AG09319 (cell line): ENCODE measurements around the gene GPHN.

ENCODE experiments used
- DNase-seq: peaks from one replicate; pipeline ENCODE4 v3.0.0-alpha.2; 2010; ENCODE audit warnings: low read depth; ENCODE audit errors: extremely low read depth
- TF ChIP-seq, protein P1 (sequence below): IDR thresholded peaks from 2 replicates; pipeline ENCODE4 v1.5.1; 2011; ENCODE audit warnings: low read depth, mild to moderate bottlenecking, inconsistent platforms, low read length, moderate library complexity

Gene GPHN

DNA sequence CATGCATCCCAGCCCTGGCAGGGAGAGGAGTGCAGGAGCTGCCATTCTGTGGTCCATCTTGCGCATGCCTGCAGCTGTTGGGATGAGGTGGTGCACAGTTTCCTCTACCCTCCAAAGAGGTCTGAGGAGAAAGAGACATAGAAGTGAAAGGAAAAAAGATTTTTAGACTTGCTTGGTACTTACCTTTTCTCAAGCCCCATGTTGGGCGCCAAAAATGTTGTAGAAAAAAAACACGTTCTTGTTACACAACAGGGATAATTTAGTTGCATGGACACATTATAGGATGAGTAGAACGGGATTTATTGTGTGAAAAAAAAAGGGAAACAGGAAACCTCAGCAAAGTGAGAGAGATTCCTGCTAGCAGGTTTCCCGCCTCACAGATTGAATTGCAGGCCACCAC, 436.9 kb downstream of the GPHN start:
- DNase-seq = no peak

DNA sequence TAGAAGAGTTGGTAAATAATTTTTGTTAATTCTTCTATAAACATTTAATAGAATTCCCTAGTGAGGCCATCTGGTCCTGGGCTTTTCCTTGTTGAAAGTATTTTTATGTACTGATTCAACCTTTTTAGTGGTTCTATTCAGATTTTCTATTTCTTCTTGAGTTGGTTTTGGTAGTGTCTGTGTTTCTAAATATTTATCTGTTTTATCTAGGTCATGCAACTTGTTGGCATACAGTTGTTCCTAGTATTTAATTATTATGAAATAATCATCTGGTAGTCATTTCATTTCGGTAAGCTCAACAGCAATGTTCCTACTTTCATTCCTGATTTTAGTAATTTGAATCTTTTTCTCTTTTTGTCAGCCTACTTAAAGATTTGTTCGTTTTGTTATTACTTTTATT, 447.2 kb downstream of the GPHN start:
- TF ChIP-seq, protein P1, sequence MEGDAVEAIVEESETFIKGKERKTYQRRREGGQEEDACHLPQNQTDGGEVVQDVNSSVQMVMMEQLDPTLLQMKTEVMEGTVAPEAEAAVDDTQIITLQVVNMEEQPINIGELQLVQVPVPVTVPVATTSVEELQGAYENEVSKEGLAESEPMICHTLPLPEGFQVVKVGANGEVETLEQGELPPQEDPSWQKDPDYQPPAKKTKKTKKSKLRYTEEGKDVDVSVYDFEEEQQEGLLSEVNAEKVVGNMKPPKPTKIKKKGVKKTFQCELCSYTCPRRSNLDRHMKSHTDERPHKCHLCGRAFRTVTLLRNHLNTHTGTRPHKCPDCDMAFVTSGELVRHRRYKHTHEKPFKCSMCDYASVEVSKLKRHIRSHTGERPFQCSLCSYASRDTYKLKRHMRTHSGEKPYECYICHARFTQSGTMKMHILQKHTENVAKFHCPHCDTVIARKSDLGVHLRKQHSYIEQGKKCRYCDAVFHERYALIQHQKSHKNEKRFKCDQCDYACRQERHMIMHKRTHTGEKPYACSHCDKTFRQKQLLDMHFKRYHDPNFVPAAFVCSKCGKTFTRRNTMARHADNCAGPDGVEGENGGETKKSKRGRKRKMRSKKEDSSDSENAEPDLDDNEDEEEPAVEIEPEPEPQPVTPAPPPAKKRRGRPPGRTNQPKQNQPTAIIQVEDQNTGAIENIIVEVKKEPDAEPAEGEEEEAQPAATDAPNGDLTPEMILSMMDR = no peak
- DNase-seq = no peak

More for the DNA sequence above, 436.9 kb downstream of the GPHN start:
- TF ChIP-seq, protein P1 = no peak

DNA sequence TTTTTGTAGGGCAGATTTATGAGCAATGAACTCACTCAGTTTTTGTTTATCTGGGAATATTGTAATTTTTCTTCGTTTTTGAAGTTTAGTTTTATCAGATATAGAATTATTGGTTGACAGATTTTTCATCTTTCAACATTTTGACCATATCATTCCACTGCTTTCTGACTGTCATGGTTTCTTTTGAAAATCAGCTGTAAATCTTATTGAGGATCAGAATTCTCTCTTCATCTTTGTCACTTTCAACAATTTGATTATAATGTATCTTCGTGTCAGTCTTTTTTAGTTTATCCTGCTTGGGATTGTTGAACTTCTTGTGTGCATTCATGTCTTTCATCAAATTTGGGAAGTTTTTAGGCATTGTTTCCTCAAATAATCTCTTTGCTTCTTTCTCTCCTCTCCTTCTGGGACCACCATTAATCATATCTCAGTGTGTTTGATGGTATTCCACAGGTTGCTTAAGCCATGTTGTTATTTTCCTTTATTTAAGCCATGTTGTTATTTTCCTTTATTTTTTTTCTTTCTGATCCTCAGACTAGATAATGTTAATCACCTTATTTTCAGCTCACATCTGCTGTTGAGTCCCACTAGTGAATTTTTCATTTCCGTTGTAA, 451.6 kb downstream of the GPHN start:
- TF ChIP-seq, protein P1 = no peak
- no peak for DNase-seq

DNA sequence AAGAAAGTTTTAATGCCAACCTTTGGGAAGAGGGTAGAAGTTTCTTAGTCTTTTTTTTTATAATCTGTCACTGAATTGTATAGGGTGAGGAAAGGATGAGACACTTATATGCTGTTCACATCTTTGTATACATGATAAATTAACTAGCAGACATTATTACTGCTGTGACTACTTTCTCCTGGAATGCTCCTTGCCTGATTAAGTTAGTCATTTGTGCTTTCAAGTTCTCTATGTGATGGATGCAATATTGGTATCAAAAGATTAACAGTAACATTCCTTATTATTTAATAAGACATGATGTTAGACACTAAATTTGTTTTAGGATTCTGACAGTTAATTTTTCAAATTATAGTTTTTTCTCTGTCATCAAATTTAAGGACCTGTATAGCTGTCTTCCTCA, 457.9 kb downstream of the GPHN start:
- TF ChIP-seq, protein P1 = no peak
- no peak for DNase-seq

GRCh38 chr14:66972469-66972868, 464.5 kb downstream of the GPHN start:
- DNase-seq = no peak
- TF ChIP-seq, protein P1 = no peak

GRCh38 chr14:66974397-66975025, 466.6 kb downstream of the GPHN start:
- DNase-seq = no peak
- TF ChIP-seq, protein P1 = no peak

DNA sequence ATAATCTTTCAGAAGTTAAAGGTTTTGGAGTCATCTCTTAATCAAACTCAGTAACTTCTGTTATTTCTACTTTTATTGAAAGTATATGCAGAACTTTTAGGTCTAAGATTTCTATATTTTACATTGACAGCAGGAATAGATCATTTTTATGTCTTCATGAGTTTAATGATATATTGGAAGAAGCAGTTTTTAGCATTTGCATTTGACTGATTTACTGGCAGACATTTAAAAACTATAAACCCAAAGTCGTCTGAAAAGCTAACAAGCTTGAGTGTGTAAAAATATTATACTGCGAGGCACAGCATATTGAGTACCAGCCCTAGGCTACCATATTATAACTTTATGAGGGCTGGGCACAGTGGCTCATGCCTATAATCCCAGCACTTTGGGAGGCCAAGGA, 467.3 kb downstream of the GPHN start:
- DNase-seq = no peak
- TF ChIP-seq, protein P1 = no peak
